GM18861 (cell line): Measurements from ENCODE around the gene PEMT.
A peak's percentile ranks its signal among the peaks of the same experiment; 100 is the strongest.
"Not testable (repeated sequence)": the region's sequence is repeated elsewhere in the genome, so short reads cannot be mapped to it uniquely, and the experiment has no call there.

Source experiments
- ATAC-seq: cut with Tn5 transposase; IDR thresholded peaks from one replicate; pipeline ENCODE4 v1.9.1; 2021; ENCODE audit not compliant: unreplicated experiment

PEMT gene

GRCh38 chr17:17591355-17592298 is at the start of gene PEMT:
PEMT (minus strand) TSS chr17:17591708; CDS start chr17:17591626, 82 bp downstream.
- ATAC-seq, result peak; percentile 94

GRCh38 chr17:17639661-17640270 is 48.3 kb upstream of the PEMT start:
- ATAC-seq, result not testable (repeated sequence)

- ATAC-seq, result no peak
These were observed 47.0 kb upstream of the PEMT start for GRCh38 chr17:17638467-17638866.

- no peak for ATAC-seq
These were observed 44.9 kb upstream of the PEMT start for GRCh38 chr17:17636272-17636885.

- not testable (repeated sequence) for ATAC-seq
These were observed 44.2 kb upstream of the PEMT start for GRCh38 chr17:17635537-17636271.

GRCh38 chr17:17635126-17635525 is 43.6 kb upstream of the PEMT start:
- no peak for ATAC-seq

- no peak for ATAC-seq
These were observed 41.8 kb upstream of the PEMT start for GRCh38 chr17:17633310-17633709.

- not testable (repeated sequence) for ATAC-seq
These were observed 41.2 kb upstream of the PEMT start for GRCh38 chr17:17632690-17633089.

GRCh38 chr17:17628388-17629008 is 37.0 kb upstream of the PEMT start:
- ATAC-seq, result no peak

GRCh38 chr17:17626840-17627239 is 35.3 kb upstream of the PEMT start:
- ATAC-seq, result no peak

- ATAC-seq, result no peak
These were observed 34.8 kb upstream of the PEMT start for GRCh38 chr17:17626151-17626805.

GRCh38 chr17:17624741-17625140 is 33.2 kb upstream of the PEMT start:
- ATAC-seq, result no peak

GRCh38 chr17:17623904-17624303 is 32.4 kb upstream of the PEMT start:
- no peak for ATAC-seq

GRCh38 chr17:17621254-17621653 is 29.7 kb upstream of the PEMT start:
- ATAC-seq, result no peak

- ATAC-seq, result no peak
These were observed 22.2 kb upstream of the PEMT start for GRCh38 chr17:17613708-17614114.

GRCh38 chr17:17612085-17613022 is 20.8 kb upstream of the PEMT start:
- no peak for ATAC-seq

- ATAC-seq, result no peak
These were observed 17.6 kb upstream of the PEMT start for GRCh38 chr17:17609121-17609520.

- ATAC-seq, result no peak
These were observed 15.0 kb upstream of the PEMT start for GRCh38 chr17:17606416-17607000.

- no peak for ATAC-seq
These were observed 14.2 kb upstream of the PEMT start for GRCh38 chr17:17605729-17606088.
